ENCODE measurements around the gene NAB2.
"Not testable (repeated sequence)": the region's sequence is repeated elsewhere in the genome, so short reads cannot be mapped to it uniquely, and the experiment has no call there.

NAB2 gene

DNA sequence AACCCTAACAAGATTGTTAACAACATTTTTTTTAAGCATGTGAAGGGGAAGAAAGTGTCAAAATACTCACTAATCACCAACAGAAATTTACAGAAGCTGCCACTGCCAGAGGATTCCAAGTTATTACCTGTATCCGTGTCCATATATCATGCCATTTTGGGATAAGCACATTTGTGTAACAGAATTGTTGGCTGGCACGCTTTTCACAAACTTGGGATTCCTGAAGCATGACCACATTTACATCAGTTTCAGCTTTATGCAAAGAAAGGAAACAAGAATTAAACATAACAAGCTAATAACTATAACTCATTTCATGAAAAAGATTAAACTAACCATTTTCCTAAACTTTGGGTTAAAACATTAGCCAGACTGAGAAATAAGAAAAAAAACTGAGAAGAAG is 16.3 kb upstream of the NAB2 start:
- DNase-seq, result no peak

DNA sequence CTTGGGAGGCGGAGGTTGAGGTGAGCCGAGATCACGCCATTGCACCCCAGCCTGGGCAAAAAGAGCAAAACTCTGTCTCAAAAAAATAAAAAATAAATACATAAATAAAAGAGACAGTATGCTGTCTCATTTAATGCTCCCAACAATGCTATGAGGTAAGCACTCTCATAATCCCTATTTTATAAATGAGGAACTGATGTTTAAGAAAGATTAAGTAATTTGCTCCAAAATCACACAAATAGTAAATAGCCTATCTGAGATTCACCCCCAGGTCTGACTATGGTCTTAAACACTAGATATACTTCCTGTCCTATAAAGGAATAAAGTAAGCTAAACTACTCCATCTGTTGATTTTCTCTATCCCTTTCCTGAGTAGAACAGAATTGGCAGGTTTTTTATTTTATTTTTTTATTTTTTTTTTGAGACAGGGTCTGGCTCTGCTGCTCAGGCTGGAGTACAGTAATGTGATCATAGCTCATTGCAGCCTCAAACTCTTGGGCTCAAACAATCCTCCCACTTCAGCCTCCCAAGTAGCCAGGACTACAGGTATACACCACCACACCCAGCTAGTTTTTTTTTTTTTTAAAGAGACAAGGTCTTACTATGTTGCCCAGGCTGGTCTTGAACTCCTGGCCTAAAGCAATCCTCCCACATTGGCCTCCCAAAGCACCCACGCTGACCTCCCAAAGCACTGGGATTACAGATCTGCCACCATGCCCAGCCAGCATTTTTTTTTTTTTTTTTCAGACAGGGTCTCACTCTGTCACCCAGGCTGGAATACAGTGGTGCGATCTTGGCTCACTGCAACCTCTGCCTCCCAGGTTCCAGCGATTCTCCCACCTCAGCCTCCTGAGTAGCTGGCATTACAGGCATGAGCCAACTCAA is 15.1 kb upstream of the NAB2 start:
- not testable (repeated sequence) for DNase-seq

DNA sequence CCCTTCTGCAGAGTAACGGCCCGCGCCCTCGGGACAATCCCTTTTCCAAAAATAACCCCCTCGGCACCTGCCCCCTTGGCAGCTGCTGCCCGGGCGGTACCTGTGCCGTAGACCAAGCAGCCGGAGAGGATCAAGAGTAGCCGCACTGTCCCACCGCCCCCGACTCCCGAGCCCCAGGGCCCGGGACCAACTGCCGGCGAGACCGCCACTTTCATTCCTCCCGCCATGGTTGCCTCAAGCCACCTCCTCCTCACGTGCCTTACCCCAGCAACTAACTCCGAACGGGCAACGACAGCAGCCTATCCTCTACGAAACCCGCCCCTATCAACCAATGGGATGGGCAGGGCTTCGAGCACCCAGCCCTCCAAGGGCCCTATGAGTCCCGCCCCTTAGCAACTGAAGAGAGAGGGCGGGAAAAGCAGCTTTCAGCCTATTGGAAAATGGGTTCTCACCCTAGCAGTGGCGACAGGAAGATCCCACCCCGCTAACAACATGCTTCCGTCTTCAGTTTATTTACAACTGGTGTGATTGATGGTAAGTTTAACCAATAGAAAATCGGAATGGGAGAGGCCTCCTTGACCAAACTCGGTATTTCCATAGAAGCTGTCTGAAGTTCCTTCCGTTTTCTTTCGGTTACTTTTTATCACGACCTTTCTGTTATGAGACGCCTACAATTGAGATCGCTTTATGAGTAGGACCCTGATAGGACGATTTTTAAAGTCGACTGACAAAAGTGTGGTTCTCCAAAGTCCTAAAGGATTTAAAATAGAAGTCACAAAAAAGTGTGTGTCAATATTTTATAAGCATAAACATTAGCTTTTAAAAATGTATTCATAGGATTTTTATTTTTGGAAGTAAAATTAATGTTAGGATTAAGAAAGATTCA is 10.2 kb upstream of the NAB2 start, which contains the start of gene NEMP1:
Gene NEMP1 (minus strand): TSS at position 273 of the 886 bp plus-strand sequence. CDS start 46 bp downstream, at position 227.
- DNase-seq, result peak; percentile 95

DNA sequence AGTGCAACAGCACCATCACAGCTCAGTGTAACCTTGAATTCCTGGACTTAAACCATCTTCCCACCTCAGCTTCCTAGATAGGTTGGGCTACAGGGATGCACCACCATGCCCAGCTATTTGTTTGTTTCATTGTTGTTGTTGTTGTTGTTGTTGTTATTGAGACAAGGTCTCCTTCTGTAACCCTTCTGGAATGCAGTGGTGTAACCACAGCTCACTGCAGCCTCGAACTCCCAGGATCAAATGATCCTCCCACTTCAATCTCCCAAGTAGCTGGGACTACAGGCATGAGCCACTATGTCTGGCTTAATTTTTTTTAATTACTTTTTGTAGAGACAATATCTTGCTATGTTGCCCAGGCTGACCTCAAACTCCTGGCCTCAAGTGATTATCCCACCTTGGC is 9.1 kb upstream of the NAB2 start:
- no peak for DNase-seq

DNA sequence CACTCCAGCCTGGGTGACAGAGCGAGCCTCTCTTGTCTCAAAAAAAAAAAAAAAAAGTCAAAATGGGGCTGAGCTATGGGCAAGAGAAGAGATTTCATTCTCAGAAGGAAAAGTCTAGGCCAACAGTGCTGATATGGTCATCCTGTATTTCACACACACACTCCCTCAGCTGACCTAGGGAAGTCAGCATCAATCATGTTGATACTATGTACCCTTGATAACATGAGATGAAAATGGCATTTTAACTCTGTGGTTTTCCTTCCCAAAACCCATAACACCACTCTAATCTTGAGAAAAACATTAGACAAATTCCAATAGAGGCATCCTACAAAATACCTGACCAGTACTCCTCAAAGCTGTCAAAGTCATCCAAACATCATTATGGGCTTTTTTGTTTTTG is 8.1 kb upstream of the NAB2 start:
- no peak for DNase-seq

DNA sequence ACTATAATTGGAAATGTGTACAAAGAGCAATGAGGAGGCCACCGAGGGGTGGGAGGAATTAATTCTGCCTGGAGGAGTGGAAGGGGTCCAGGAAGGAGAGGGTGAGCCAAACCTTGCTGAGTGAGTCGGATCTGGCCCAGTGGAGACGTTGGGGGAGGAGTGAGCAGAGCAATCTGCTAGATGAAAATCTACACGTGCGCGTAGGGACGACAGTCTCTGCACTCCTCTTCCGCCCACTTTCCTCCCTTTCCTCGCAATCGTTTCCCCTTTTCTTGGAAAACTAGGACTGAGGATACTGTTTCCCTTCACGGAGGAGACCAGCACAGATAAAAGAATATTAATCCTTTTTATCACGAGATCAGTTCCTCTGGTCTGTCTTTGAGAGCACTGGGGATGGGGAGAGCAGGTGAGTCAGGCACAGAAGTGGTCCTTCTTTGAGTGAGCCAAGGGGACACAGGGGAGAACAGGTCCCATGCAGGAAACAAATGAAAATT is 2.9 kb upstream of the NAB2 start:
- no peak for DNase-seq

DNA sequence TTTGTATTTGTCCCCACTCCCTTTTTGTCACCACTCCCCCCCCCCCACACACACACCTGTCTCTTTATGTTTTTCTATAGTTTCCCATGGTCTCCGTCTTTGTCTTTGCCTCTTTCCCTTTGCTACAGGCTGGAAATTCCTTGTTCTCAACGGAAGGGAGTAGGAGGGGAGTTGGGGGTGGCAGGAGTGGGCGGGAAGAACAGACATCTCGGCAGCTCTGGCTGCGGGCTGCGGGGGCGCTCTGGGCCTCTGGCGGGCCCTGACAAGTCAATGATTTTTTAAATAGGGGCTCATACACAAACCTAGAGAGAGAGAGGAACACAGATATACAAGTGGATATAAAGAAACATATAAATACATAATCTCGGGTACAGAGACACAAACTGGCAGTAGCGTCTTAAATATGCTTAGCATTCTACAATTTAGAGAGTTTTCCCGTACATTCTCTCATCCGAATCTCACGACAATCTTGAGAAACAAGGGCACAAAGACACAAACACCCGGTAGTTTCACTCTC is 2.4 kb upstream of the NAB2 start:
- peak; percentile 33 for DNase-seq

DNA sequence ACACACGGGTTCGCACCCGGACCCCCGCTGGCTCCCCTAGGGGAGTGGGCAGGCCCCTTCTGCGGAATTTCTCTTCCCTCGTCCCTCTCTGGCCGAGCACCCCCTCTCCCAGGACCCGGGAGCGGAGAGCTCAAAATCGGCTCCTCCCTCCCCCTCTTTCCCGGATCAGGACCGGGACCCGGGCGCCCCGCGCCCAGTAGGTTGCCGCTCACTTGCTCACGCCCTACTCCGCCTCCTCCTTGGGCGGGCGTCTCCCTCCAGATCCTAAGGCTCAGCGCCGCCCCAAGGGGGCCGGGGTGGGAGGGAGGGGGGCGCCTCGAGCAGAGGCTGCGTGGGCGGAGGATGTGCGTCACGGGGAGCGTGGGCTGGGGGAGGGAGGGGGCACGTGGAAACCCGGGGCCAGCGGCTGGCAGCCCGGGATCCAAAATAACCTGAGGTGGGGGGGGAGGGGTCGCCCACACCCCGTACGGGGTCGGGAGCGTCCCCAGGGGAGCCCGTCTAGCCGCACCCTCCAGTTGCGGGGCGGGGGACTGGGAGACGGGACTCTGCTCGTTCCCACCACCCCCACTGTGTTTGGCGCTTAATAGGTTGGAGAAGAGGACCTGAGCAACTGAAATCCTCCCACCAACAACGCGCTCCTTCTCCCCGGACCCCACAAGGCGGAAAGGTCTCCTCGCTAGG is 1.8 kb upstream of the NAB2 start:
- DNase-seq, result no peak

DNA sequence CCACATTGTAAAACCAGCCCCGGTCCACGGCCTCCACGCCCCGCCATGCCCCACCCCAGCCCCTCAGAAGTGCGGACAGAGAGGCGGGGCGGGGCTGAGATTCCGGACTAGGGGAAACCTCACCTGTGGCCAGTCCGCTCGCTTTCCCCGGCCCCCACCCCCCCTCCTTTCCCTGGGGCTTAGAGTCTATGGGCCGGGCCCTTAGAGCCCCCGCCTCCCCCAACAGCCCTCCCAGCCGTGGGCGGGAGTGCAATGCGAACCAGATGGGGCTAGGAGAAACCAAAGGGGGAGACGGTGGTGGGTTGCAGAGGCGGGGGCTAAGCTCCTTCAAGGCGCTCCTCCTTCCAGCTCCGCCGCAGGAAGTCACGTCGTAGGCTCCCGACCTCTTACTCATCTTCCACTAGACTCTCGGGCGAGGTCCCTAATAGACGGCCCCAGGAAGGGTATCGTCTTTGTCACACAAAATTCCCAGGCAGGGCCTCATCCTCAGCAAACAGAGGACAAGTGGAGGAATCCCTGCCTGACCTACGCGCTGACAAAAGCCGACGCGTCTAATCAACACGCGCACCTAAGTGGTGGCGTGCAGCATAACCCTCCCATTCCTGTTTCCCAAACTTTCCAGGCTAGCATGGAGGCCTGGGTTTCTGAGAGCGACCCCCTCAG is 1.1 kb upstream of the NAB2 start:
- DNase-seq, result peak; percentile 19

DNA sequence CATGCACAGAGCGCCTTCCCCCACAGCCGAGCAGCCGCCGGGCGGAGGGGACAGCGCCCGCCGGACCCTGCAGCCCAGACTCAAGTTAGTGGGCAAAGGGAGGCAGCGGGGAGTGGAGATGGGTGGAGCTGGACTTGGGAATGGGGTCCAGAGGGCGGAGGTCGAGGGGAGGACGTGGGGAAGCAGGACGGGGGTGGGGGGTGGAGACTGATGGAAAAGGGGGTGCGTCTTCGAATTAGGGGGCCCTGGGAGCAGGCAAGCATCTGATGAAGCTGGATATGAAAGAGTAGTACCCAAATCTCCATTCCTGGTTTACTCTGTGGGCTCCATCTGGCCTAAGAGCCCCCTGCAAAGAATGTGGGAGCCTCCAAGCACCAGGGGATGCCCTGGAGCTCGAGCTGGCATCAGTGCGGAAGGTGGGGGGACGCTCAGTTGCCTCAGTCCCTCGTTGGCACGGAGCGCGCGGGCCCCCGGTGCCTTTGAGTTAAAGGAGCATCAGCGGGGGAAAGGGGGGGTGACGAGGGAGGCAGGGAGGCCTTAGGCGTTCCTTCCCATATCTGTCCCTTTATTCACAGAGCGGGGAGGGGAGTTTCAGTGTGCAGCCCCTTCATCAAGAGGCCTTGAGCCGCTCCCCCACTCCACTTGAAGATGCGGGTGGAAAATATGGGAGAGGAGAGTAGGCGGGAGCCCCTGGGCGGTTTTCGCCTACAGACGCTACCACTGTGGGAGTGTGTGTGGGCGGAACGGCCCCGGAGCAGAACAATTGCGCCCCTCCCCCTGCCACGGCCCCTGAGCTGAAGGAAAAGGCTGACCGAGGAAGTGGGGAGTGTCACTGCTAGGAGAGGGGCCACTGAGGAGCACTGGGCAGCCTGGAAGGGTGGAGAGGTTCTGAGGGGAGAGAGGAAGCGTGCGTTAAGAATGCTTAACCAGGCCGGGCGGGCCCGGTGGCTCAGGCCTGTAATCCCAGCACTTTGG is 644 bp downstream of the NAB2 start:
- DNase-seq, result no peak

DNA sequence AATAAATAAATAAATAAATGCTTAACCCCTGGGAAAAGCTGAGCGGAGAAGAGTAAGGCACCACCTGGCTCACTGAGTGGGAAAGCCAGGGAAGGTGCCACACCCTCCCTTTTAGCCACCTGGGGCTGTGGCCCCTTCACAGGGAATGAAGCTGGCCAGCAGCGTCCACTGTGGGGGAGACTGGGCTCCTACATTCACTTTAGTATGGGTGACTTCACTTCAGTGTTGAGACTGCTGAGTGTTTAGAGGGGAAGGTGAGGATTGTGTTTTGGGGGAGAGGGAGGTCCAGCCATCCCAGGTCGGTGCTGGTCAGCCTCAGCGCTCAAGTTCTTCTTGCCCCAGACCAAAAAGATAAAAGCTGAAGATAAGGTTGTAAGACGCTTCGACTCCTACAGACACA is 1.6 kb downstream of the NAB2 start:
- no peak for DNase-seq

DNA sequence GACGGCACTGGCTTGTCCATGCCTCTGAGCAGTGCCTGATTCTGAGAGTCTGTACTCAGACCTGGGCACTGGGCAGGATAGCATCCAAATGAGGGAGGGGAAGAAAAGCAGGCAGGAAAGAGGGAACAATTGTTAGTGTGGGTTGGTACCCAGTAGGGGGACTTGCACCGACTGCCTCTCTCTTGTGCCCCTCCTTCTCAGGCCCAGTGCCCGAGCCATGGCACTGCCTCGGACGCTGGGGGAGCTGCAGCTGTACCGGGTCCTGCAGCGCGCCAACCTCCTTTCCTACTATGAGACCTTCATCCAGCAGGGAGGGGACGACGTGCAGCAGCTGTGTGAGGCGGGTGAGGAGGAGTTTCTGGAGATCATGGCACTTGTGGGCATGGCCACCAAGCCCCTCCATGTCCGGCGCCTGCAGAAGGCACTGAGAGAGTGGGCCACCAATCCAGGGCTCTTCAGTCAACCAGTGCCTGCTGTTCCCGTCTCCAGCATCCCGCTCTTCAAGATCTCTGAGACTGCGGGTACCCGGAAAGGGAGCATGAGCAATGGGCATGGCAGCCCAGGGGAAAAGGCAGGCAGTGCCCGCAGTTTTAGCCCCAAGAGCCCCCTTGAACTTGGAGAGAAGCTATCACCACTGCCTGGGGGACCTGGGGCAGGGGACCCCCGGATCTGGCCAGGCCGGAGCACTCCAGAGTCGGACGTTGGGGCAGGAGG is 2.2 kb downstream of the NAB2 start:
- no peak for DNase-seq

DNA sequence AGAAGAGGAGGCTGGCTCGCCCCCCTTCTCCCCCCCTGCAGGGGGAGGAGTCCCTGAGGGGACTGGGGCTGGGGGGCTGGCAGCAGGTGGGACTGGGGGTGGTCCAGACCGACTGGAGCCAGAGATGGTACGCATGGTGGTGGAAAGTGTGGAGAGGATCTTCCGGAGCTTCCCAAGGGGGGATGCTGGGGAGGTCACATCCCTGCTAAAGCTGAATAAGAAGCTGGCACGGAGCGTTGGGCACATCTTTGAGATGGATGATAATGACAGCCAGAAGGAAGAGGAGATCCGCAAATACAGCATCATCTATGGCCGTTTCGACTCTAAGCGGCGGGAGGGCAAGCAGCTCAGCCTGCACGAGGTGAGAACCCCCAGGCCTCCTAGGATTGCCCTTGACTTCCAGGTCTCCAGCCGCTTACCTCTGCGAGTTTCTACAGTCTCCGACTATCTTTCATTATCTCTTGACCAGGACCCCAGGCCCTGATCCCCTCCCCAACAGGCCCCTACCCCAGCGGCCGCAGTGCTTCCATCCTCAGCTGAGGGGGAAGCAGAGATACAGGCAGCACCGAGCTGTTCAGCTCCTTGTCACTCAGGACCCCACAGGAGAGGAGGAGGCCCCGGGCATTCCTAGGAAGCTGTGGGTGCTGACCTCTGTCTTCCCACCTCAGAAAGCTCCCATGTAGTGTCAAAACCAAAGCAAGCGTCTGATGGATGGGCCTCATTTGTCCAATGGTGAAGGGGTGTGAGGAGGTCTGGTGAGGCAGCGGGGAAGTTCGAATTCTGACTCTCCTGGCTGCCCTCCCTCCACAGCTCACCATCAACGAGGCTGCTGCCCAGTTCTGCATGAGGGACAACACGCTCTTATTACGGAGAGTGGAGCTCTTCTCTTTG is 3.0 kb downstream of the NAB2 start:
- no peak for DNase-seq

DNA sequence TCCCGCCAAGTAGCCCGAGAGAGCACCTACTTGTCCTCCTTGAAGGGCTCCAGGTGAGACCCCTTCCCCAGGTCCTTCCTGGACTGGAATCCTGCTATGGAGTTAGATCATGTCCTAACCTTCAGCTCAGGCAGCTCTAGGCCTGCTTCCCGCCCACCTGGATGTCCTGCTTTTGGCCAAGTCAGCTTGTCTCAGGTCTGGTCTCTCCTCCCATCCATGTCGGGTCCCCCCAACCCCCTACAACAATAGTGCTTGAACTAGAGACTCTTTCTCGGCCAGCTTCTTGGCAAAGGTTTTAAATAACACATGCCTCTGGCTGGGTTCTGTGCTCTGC is 3.6 kb downstream of the NAB2 start:
- no peak for DNase-seq

DNA sequence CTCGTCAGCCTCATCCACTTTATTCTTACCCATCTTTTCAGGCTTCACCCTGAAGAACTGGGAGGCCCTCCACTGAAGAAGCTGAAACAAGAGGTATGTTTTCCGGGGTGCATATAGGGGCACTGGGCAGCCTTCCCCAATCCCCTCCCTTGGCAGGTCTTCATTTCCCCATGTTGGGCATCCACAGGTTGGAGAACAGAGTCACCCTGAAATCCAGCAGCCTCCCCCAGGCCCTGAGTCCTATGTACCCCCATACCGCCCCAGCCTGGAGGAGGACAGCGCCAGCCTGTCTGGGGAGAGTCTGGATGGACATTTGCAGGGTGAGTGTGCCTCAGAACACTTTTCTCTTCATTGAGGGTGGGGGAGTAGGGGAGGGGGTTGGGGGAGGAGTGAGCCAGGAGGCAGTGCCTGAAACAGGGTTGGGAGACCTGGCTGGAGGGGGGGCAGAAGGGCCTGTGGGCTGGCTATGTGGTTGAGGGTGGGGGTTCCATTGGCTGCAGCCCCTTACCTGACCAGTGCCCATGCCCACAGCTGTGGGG is 4.0 kb downstream of the NAB2 start:
- DNase-seq, result no peak

DNA sequence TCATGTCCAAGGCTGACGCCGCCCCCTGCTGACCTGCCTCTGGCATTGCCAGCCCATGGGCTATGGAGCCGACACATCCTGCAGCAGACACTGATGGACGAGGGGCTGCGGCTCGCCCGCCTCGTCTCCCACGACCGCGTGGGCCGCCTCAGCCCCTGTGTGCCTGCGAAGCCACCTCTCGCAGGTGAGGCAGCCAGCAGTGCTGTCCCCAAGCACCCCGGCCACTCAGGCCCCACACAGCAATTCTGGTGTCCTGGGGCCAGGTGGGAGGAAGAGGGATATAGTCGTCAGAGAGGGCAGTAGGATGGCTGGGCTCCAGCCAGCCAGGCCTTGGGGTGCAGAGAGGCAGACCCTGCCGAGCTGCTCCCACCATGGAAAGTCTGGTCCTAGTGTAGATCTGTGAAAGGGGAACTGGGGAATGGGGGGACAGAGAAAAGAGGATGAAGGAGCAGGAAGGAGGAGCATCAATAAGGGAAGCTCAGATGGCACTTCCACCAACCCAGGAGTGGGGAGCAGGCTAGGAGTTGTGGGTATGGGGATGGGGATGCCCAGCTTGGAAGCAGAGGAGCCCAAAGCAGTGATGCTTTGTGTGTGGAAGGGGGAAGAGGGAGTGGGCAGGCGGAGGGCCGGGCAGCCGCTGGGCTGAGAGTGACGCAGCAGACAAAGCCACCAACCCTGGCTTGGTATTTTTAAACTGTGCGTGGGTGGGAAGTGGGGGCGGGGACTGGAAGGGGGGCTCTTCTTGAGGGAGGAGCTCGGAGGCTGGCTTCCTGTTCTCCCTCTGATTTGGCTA is 4.7 kb downstream of the NAB2 start:
- DNase-seq, result no peak

DNA sequence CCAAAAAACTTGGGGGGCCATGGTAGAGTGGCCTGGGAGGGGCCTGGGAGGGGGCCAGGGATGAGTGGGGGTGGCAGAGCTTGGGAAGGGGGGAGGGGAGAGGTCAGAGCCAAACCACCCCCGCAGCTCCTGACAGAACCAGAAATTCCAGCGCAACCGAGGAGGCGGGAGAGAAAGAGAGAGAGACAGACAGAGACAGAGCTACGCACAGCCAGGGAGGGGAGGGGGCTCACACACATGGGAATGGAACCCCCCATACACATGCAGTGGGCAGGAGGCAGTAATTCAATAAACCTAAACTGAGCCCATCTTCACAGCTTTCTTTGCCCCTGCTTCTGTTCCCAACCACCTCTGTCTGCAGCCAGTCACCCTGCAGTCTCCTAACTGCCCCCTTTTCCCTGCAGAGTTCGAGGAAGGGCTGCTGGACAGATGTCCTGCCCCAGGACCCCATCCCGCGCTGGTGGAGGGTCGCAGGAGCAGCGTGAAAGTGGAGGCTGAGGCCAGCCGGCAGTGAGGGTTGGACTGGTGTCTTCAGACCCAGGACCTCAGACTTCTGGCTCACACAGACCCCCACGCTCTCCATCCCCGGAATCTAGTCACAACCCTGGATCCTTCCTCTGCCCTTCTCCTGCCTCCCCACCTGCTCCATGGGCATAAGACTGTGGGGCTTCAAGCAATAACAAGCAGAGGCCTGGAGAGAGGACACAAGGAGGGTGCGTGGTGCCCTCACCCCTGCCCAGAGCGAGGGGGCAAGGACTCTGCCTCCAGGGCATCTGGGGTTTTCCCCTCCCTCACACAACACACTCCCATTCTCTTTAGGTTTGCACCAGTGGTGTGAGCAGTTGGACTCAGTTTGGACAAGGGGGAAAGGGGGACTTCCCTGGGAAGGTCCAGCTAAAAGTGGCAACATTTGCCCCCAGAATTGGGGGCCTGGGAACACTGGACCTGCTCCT is 5.6 kb downstream of the NAB2 start:
- DNase-seq, result no peak

Data from NCI-H1105 (cell line).